Kidney epithelial cell (primary cell): ENCODE results near the gene LNPK. TPM values are rescaled to one million over a fixed set of nuclear protein-coding genes. Genes with fewer than 3 reads are reported as not detected.
A peak's percentile ranks its signal among the peaks of the same experiment; 100 is the strongest.

ENCODE experiments used
- DNase-seq: peaks from one replicate; pipeline ENCODE4 v3.0.0-alpha.2; 2010; ENCODE audit warnings: low read depth
- H3K27me3 ChIP-seq: 2 replicates; pipeline ENCODE4 v1.6.0; 2011; ENCODE audit warnings: low read length; ENCODE audit not compliant: control insufficient read depth, insufficient read depth
- H3K36me3 ChIP-seq: 2 replicates; pipeline ENCODE4 v1.5.1; 2011; ENCODE audit warnings: low read length; ENCODE audit not compliant: control insufficient read depth, insufficient read depth
- H3K4me3 ChIP-seq: 2 replicates; pipeline ENCODE4 v1.5.1; 2011; ENCODE audit warnings: low read depth, mild to moderate bottlenecking, control low read depth, low read length
- CTCF ChIP-seq: IDR thresholded peaks from 2 replicates; pipeline ENCODE4 v1.5.1; 2011; ENCODE audit warnings: mild to moderate bottlenecking, moderate library complexity, low read length, control low read depth, inconsistent platforms; ENCODE audit not compliant: insufficient read depth, poor library complexity, severe bottlenecking
- total RNA-seq: library from RNA; depleted of rRNA; stranded (reverse); fragments of >200 nt; gene quantifications from 2 replicates; pipeline ENCODE4 v1.2.3, GENCODE V29; 2015

LNPK gene
- total RNA-seq, 1 donor from 2014 or later: 15.1 TPM

- no peak overlapping the region for H3K4me3 ChIP-seq
- H3K36me3 ChIP-seq: no peaks in the 10 kb centered on the region
- no peaks in the 10 kb centered on the region for H3K27me3 ChIP-seq
- no peak for DNase-seq
- no peak for TF ChIP-seq CTCF
Measured at GRCh38 chr2:175984846-175985245, 17.2 kb downstream of the LNPK start.

- no peak for TF ChIP-seq CTCF
- no peak overlapping the region for H3K4me3 ChIP-seq
- no peaks in the 10 kb centered on the region for H3K27me3 ChIP-seq
- H3K36me3 ChIP-seq: no peaks in the 10 kb centered on the region
- no peak for DNase-seq
Measured at GRCh38 chr2:175981551-175981950, 20.5 kb downstream of the LNPK start.

GRCh38 chr2:175976391-175977157 lies 25.5 kb downstream of the LNPK start:
- no peak overlapping the region for H3K4me3 ChIP-seq
- no peaks in the 10 kb centered on the region for H3K27me3 ChIP-seq
- no peaks in the 10 kb centered on the region for H3K36me3 ChIP-seq
- peak; percentile 5 for DNase-seq
- TF ChIP-seq CTCF: no peak

GRCh38 chr2:175973373-175973772 lies 28.7 kb downstream of the LNPK start:
- Histone ChIP-seq H3K36me3 (no peaks in the 10 kb centered on the region), H3K27me3 (no peaks in the 10 kb centered on the region), H3K4me3 (no peak overlapping the region)
- no peak for TF ChIP-seq CTCF
- DNase-seq: no peak

GRCh38 chr2:175966839-175967238 lies 35.2 kb downstream of the LNPK start:
- Histone ChIP-seq H3K27me3 (no peaks in the 10 kb centered on the region), H3K4me3 (no peak overlapping the region), H3K36me3 (no peaks in the 10 kb centered on the region)
- DNase-seq: no peak
- no peak for TF ChIP-seq CTCF

- Histone ChIP-seq H3K27me3 (no peaks in the 10 kb centered on the region), H3K4me3 (no peak overlapping the region), H3K36me3 (no peaks in the 10 kb centered on the region)
- no peak for DNase-seq
- no peak for TF ChIP-seq CTCF
Measured at GRCh38 chr2:175965773-175966172, 36.3 kb downstream of the LNPK start.
